Neuronal stem cell (in vitro differentiated cells): Measurements from ENCODE around the gene MTM1.

Experiments used
- DNase-seq: peaks from one replicate; pipeline ENCODE4 v3.0.0-alpha.2; 2013; ENCODE audit warnings: low spot score
- H2AFZ ChIP-seq: one replicate; pipeline ENCODE4 v1.6.1; 2013; ENCODE audit warnings: mild to moderate bottlenecking, low read length, inconsistent platforms
- H2AK5ac ChIP-seq: 2 replicates; pipeline ENCODE4 v1.6.1; 2013; ENCODE audit warnings: low read depth, mild to moderate bottlenecking, inconsistent platforms, low read length, moderate library complexity, mixed read lengths
- H2BK120ac ChIP-seq: 2 replicates; pipeline ENCODE4 v1.6.1; 2013; ENCODE audit warnings: low read depth, mild to moderate bottlenecking, inconsistent platforms, low read length, moderate library complexity, mixed read lengths
- H2BK12ac ChIP-seq: one replicate; pipeline ENCODE4 v1.6.1; 2013; ENCODE audit warnings: low read length, inconsistent platforms
- H2BK15ac ChIP-seq: 2 replicates; pipeline ENCODE4 v1.6.1; 2013; ENCODE audit warnings: mild to moderate bottlenecking, low read length, inconsistent platforms, mixed read lengths
- H2BK5ac ChIP-seq: one replicate; pipeline ENCODE4 v1.6.1; 2013; ENCODE audit warnings: inconsistent platforms, mild to moderate bottlenecking, low read length, moderate library complexity
- H3K14ac ChIP-seq: one replicate; pipeline ENCODE4 v1.6.1; 2013; ENCODE audit warnings: low read length, inconsistent platforms
- H3K18ac ChIP-seq: 2 replicates; pipeline ENCODE4 v1.6.1; 2013; ENCODE audit warnings: low read length, inconsistent platforms
- H3K23ac ChIP-seq: 2 replicates; pipeline ENCODE4 v1.6.1; 2013; ENCODE audit warnings: low read depth, mild to moderate bottlenecking, mixed read lengths, low read length, inconsistent platforms; ENCODE audit not compliant: poor library complexity
- H3K27ac ChIP-seq: replicated peaks from 3 replicates; pipeline ENCODE4 v1.5.1; 2013; ENCODE audit warnings: low read length, inconsistent platforms
- H3K27me3 ChIP-seq, 3 experiments: 2 replicates each; pipeline ENCODE4 v1.6.1; 2013; ENCODE audit warnings: low read length in 3 of 3, mild to moderate bottlenecking in 2 of 3, inconsistent platforms in 1 of 3, low read depth in 1 of 3, mixed read lengths in 1 of 3, moderate library complexity in 1 of 3; ENCODE audit not compliant: control insufficient read depth in 3 of 3, insufficient read depth in 3 of 3
- H3K36me3 ChIP-seq, 2 donors: replicated peaks in 1 of 2; 2 replicates each; pipeline ENCODE4 v1.6.1; 2013; ENCODE audit warnings: low read length in 2 of 2; ENCODE audit not compliant: control insufficient read depth in 2 of 2, insufficient read depth in 2 of 2
- H3K4ac ChIP-seq: 2 replicates; pipeline ENCODE4 v1.6.1; 2013; ENCODE audit warnings: inconsistent platforms, mild to moderate bottlenecking, low read length, moderate library complexity
- H3K4me1 ChIP-seq, 2 donors: 1 replicate in 1 of 2; 2 replicates in 1 of 2; pipeline ENCODE4 v1.6.1; 2013; ENCODE audit warnings: low read length in 2 of 2, low read depth in 1 of 2; ENCODE audit not compliant: control insufficient read depth in 2 of 2, insufficient read depth in 1 of 2
- H3K4me2 ChIP-seq: one replicate; pipeline ENCODE4 v1.6.1; 2013; ENCODE audit warnings: mild to moderate bottlenecking, low read length, inconsistent platforms; ENCODE audit not compliant: insufficient read depth, poor library complexity, severe bottlenecking
- H3K4me3 ChIP-seq, 2 donors: 2 replicates each; pipeline ENCODE4 v1.5.1; 2013; ENCODE audit warnings: low read length in 2 of 2, mild to moderate bottlenecking in 2 of 2, inconsistent platforms in 1 of 2, moderate library complexity in 1 of 2
- H3K79me1 ChIP-seq: one replicate; pipeline ENCODE4 v1.6.1; 2013; ENCODE audit warnings: low read depth, mild to moderate bottlenecking, inconsistent platforms, low read length, moderate library complexity
- H3K9ac ChIP-seq: one replicate; pipeline ENCODE4 v1.6.1; 2013; ENCODE audit warnings: mild to moderate bottlenecking, low read depth, low read length, inconsistent platforms; ENCODE audit not compliant: poor library complexity
- H3K9me3 ChIP-seq, 2 donors: replicated peaks in 1 of 2; 2 replicates each; pipeline versions ENCODE3 to v1.6.1; 2013; ENCODE audit warnings: low read length in 2 of 2, mild to moderate bottlenecking in 2 of 2, inconsistent platforms in 1 of 2, low read depth in 1 of 2, mixed read lengths in 1 of 2, moderate library complexity in 1 of 2; ENCODE audit not compliant: control insufficient read depth in 2 of 2, insufficient read depth in 1 of 2
- H4K8ac ChIP-seq: one replicate; pipeline ENCODE4 v1.6.1; 2013; ENCODE audit warnings: low read depth, mild to moderate bottlenecking, inconsistent platforms, low read length, moderate library complexity
- H4K91ac ChIP-seq: one replicate; pipeline ENCODE4 v1.6.1; 2013; ENCODE audit warnings: low read length, low read depth, mild to moderate bottlenecking, inconsistent platforms; ENCODE audit not compliant: poor library complexity
- WGBS, 2 donors: extraction: QIAGEN DNeasy Blood & Tissue Kit; methylation state at CpG; one replicate each; pipeline ENCODE4 v1.1.7; 2013; ENCODE audit warnings: missing lambda C conversion rate in 2 of 2, mixed read lengths in 1 of 2; ENCODE audit not compliant: insufficient read length in 2 of 2, insufficient replicate concordance in 1 of 2; ENCODE audit errors: extremely low coverage in 2 of 2; 5-methylcytosine and 5-hydroxymethylcytosine counted together

The MTM1 gene

DNA sequence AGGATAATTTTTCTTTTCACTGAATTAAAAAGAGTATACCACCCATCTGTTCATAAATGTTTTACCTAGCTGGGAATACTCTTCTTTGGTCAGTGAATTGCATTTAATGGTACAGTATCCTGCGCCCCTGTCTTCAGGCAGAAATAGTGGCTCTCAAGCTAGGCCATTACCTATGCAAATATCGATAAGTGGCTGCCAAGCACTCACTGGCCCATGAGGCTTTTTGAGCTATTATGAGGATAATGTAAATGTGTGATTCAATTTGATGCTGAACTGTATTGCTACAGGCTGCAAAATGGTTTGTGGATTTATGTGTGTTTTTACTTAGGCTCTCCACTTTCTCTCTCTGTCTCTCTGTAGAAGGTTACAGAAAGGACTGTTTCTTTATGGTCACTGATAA is 94.7 kb downstream of the MTM1 start:
- Histone ChIP-seq H3K4me1 (no peaks in the 10 kb centered on the region), H3K4me3 (no peak overlapping the region), H2BK120ac (no peak overlapping the region), H2BK12ac (no peak overlapping the region), H4K8ac (no peak overlapping the region), H3K4ac (no peak overlapping the region), H2BK5ac (no peak overlapping the region), H3K23ac (no peak overlapping the region), H3K36me3 (peaks cover 2 to 15% of the 10 kb centered on the region in 2 donors), H3K9me3 (no peaks in the 10 kb centered on the region), H3K27me3 (no peaks in the 10 kb centered on the region), H4K91ac (no peak overlapping the region), H3K14ac (no peak overlapping the region), H3K79me1 (no peaks in the 10 kb centered on the region), H3K18ac (no peak overlapping the region), H2BK15ac (no peak overlapping the region), H2AK5ac (no peak overlapping the region), H3K9ac (no peak overlapping the region), H3K4me2 (no peak overlapping the region), H3K27ac (no peak overlapping the region), H2AFZ (no peak overlapping the region)
- DNase-seq = no peak
- no CpG with 5 or more reads among the region's 2 CpGs for WGBS, 2 donors

DNA sequence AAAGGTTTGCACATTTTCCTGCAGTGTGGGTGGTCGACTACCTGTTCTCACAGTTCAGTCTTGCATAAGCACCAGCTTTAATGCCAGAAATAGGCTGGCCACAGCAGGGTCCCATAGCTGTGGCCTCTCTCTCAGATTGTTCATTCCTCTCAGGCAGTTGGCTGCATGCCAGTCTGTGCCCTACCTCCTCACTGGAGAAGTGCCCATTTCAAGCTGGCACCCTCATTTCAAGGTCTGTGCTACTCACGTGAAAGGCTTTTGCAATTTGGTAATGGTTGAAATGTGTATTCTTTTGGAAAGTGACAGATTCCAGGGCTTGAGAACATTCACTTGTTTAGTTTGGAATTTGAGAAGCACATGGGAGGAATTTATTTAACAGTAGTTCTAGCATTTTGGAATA is 95.9 kb downstream of the MTM1 start:
- no peak overlapping the region for H3K4me2 ChIP-seq
- no peak overlapping the region for H3K27ac ChIP-seq
- peaks cover 2 to 15% of the 10 kb centered on the region in 2 donors for H3K36me3 ChIP-seq
- no peaks in the 10 kb centered on the region for H3K9me3 ChIP-seq
- H3K9ac ChIP-seq = no peak overlapping the region
- H2BK12ac ChIP-seq = no peak overlapping the region
- no peak overlapping the region for H2AFZ ChIP-seq
- no peak overlapping the region for H3K14ac ChIP-seq
- no peak overlapping the region for H3K23ac ChIP-seq
- H3K4me3 ChIP-seq = no peak overlapping the region
- no peak overlapping the region for H2AK5ac ChIP-seq
- no peak overlapping the region for H3K18ac ChIP-seq
- H2BK5ac ChIP-seq = no peak overlapping the region
- no CpG with 5 or more reads among the region's 2 CpGs for WGBS, 2 donors
- no peaks in the 10 kb centered on the region for H3K4me1 ChIP-seq
- H3K79me1 ChIP-seq = no peaks in the 10 kb centered on the region
- H3K4ac ChIP-seq = no peak overlapping the region
- DNase-seq = no peak
- H4K8ac ChIP-seq = no peak overlapping the region
- H4K91ac ChIP-seq = no peak overlapping the region
- no peaks in the 10 kb centered on the region for H3K27me3 ChIP-seq
- H2BK120ac ChIP-seq = no peak overlapping the region
- no peak overlapping the region for H2BK15ac ChIP-seq

GRCh38 chrX:150676221-150676620 is 107.8 kb downstream of the MTM1 start:
- no peaks in the 10 kb centered on the region for H3K4me1 ChIP-seq
- no peak overlapping the region for H2BK5ac ChIP-seq
- H2AK5ac ChIP-seq = no peak overlapping the region
- no peak for DNase-seq
- H2BK120ac ChIP-seq = no peak overlapping the region
- H4K91ac ChIP-seq = no peak overlapping the region
- H3K4ac ChIP-seq = no peak overlapping the region
- H3K79me1 ChIP-seq = no peaks in the 10 kb centered on the region
- no peaks in the 10 kb centered on the region for H3K9me3 ChIP-seq
- no peak overlapping the region for H3K23ac ChIP-seq
- H3K27ac ChIP-seq = no peak overlapping the region
- H3K4me3 ChIP-seq = no peak overlapping the region
- no peak overlapping the region for H4K8ac ChIP-seq
- peaks cover 0 to 2% of the 10 kb centered on the region in 2 donors for H3K36me3 ChIP-seq
- no peak overlapping the region for H2BK15ac ChIP-seq
- H3K14ac ChIP-seq = no peak overlapping the region
- H2AFZ ChIP-seq = no peak overlapping the region
- H2BK12ac ChIP-seq = no peak overlapping the region
- no peak overlapping the region for H3K18ac ChIP-seq
- H3K4me2 ChIP-seq = no peak overlapping the region
- no peaks in the 10 kb centered on the region for H3K27me3 ChIP-seq
- no peak overlapping the region for H3K9ac ChIP-seq
- WGBS, 2 donors = no CpG with 5 or more reads among the region's 2 CpGs

DNA sequence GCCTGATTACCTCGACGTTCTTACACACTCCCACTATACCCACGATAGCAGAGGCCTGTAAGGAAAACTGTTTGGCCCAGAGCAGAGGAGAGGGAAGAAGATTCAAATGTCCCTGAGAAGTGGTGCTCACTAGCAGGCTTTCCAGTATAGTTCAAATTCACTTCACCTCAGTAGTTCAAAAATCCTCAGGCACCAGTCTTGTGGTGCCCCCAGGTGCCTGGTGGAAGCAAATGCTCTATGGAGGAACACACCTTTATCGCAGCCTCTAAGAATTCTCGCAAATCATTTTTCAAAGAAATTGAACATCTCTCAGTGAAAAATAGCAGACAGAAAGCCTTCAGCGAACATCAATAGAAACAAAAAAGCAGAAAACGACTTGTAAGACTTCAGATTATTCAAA is 112.6 kb downstream of the MTM1 start:
- H3K9me3 ChIP-seq = no peaks in the 10 kb centered on the region
- H3K36me3 ChIP-seq = no peaks in the 10 kb centered on the region
- H2BK15ac ChIP-seq = no peak overlapping the region
- no peak overlapping the region for H2BK120ac ChIP-seq
- no peak for DNase-seq
- H3K4ac ChIP-seq = no peak overlapping the region
- H3K4me2 ChIP-seq = no peak overlapping the region
- H3K4me3 ChIP-seq = no peak overlapping the region
- H3K14ac ChIP-seq = no peak overlapping the region
- no peak overlapping the region for H2AK5ac ChIP-seq
- no peaks in the 10 kb centered on the region for H3K27me3 ChIP-seq
- no peak overlapping the region for H2AFZ ChIP-seq
- H3K79me1 ChIP-seq = no peaks in the 10 kb centered on the region
- no peak overlapping the region for H3K9ac ChIP-seq
- H2BK5ac ChIP-seq = no peak overlapping the region
- no peak overlapping the region for H3K23ac ChIP-seq
- no peak overlapping the region for H4K8ac ChIP-seq
- H3K18ac ChIP-seq = no peak overlapping the region
- no CpG with 5 or more reads among the region's 7 CpGs for WGBS, 2 donors
- H3K4me1 ChIP-seq = no peaks in the 10 kb centered on the region
- no peak overlapping the region for H3K27ac ChIP-seq
- no peak overlapping the region for H2BK12ac ChIP-seq
- H4K91ac ChIP-seq = no peak overlapping the region
